ENCODE measurements around the gene TBC1D12. TPM values are rescaled to one million over a fixed set of nuclear protein-coding genes. Genes with fewer than 3 reads are reported as not detected.

Gene TBC1D12
- polyA plus RNA-seq, 1 experiment = 4.7 TPM

DNA sequence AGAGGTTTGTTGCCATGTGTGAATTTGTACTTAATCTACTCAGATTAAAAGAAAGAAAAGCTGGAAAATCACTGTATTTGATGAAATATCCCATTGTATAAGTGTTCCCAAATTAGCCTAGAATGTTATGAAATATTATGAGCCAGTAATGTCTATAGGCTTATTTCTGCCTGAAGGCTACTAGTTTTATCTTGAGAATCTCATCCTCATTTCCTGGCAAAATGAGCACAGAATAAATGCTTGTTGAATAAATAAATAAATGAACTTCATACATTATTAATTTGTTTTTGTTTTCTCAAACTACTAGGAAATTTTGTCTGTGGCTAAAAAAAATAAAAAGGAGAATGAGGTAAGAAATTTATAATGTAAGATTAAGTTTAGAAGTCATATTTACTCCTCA is 168.7 kb downstream of the TBC1D12 start:
- CTCF ChIA-PET = no interaction called here
- no peaks in the 10 kb centered on the region for H3K27me3 ChIP-seq (ENCODE audit: control insufficient read depth, insufficient read depth, low read length)
- DNase-seq (ENCODE audit: low read depth, low spot score) = no peak

GRCh38 chr10:94571528-94571927 is 169.2 kb downstream of the TBC1D12 start:
- ChIA-PET CTCF (no interaction called here), POLR2A (no interaction called here)
- no peak for DNase-seq (ENCODE audit: low read depth, low spot score)
- Histone ChIP-seq H3K27ac (ENCODE audit: low read depth, low read length) (no peak overlapping the region), H3K4me3 (ENCODE audit: low read depth, low read length) (no peak overlapping the region), H3K27me3 (ENCODE audit: control insufficient read depth, insufficient read depth, low read length) (no peaks in the 10 kb centered on the region), H3K9me3 (ENCODE audit: control insufficient read depth, insufficient read depth, low read length) (no peaks in the 10 kb centered on the region)
- TF ChIP-seq, protein P1, sequence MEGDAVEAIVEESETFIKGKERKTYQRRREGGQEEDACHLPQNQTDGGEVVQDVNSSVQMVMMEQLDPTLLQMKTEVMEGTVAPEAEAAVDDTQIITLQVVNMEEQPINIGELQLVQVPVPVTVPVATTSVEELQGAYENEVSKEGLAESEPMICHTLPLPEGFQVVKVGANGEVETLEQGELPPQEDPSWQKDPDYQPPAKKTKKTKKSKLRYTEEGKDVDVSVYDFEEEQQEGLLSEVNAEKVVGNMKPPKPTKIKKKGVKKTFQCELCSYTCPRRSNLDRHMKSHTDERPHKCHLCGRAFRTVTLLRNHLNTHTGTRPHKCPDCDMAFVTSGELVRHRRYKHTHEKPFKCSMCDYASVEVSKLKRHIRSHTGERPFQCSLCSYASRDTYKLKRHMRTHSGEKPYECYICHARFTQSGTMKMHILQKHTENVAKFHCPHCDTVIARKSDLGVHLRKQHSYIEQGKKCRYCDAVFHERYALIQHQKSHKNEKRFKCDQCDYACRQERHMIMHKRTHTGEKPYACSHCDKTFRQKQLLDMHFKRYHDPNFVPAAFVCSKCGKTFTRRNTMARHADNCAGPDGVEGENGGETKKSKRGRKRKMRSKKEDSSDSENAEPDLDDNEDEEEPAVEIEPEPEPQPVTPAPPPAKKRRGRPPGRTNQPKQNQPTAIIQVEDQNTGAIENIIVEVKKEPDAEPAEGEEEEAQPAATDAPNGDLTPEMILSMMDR (IDR thresholded peaks at IDR 0.05; ENCODE audit: low read depth, low read length) = no peak

More for the DNA sequence above, 168.7 kb downstream of the TBC1D12 start:
- H3K27ac ChIP-seq (ENCODE audit: low read depth, low read length) = no peak overlapping the region
- TF ChIP-seq, protein P1 (IDR thresholded peaks at IDR 0.05; ENCODE audit: low read depth, low read length) = no peak
- H3K4me3 ChIP-seq (ENCODE audit: low read depth, low read length) = no peak overlapping the region
- H3K9me3 ChIP-seq (ENCODE audit: control insufficient read depth, insufficient read depth, low read length) = no peaks in the 10 kb centered on the region
- POLR2A ChIA-PET = no interaction called here

DNA sequence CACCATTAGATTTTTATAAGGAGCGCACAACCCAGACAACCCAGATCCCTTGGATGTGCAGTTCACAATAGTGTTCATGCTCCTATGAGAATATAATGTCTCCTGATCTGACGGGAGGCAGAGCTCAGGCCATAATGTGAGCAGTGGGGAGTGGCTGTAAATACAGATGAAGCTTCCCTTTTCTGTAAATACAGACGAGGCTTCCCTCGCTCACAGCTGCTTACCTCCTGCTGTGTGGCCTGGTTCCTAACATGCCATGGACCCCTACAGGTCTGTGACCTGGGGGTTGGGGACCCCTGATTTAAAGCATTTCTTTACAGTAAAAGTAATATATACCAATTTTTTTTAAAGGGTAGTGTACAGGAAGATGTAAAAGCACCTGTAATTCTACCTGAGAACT is 176.4 kb downstream of the TBC1D12 start:
- TF ChIP-seq, protein P1 (IDR thresholded peaks at IDR 0.05; ENCODE audit: low read depth, low read length) = no peak
- no peak for DNase-seq (ENCODE audit: low read depth, low spot score)
- no peak overlapping the region for H3K27ac ChIP-seq (ENCODE audit: low read depth, low read length)
- no peaks in the 10 kb centered on the region for H3K27me3 ChIP-seq (ENCODE audit: control insufficient read depth, insufficient read depth, low read length)
- CTCF ChIA-PET = no interaction called here
- POLR2A ChIA-PET = no interaction called here
- no peak overlapping the region for H3K4me3 ChIP-seq (ENCODE audit: low read depth, low read length)
- H3K9me3 ChIP-seq (ENCODE audit: control insufficient read depth, insufficient read depth, low read length) = no peaks in the 10 kb centered on the region

DNA sequence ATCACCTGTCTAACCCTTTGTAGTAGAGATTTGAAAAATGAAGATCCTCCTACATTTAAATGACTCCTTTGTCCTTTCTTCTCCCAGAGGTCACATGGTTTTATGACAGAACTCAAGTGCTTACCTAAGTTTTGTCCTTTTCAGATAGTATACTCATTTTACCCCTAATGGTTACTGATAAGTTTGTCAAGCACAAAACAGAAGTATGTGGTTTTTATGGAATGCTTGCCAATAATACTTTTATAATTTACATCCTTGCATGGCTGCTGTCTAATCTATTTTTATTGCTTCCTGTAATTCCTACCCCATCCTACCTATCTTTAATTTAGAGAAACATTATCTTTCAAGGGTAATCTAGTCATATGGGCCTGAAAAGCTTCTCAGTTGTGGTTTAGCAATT is 180.8 kb downstream of the TBC1D12 start:
- Histone ChIP-seq H3K27ac (ENCODE audit: low read depth, low read length) (no peak overlapping the region), H3K4me3 (ENCODE audit: low read depth, low read length) (no peak overlapping the region), H3K9me3 (ENCODE audit: control insufficient read depth, insufficient read depth, low read length) (no peaks in the 10 kb centered on the region), H3K27me3 (ENCODE audit: control insufficient read depth, insufficient read depth, low read length) (no peaks in the 10 kb centered on the region)
- no peak for DNase-seq (ENCODE audit: low read depth, low spot score)
- ChIA-PET POLR2A (no interaction called here), CTCF (no interaction called here)
- TF ChIP-seq, protein P1 (IDR thresholded peaks at IDR 0.05; ENCODE audit: low read depth, low read length) = no peak

Other genes with a start within 250 kb of the TBC1D12 start
- 14.8 and 20.9 TPM in 2 replicates for gene NOC3L, start 39.6 kb upstream of the TBC1D12 start, polyA plus RNA-seq (2011; rRNA removed)
- 6.7 and 10.0 TPM in 2 replicates for gene HELLS, start 143.2 kb downstream of the TBC1D12 start, polyA plus RNA-seq (2011; rRNA removed)

All from AG04450 (cell line).